ENCODE data around the gene NARS2.

NARS2 gene

GRCh38 chr11:78469896-78470295 is 104.8 kb downstream of the NARS2 start:
- peaks cover 5% of the 10 kb centered on the region in 2 experiments for H3K36me3 ChIP-seq (ENCODE audit: control insufficient read depth in 1 of 2, insufficient read depth in 2 of 2, low read depth in 1 of 2, low read length in 2 of 2)
- no peak overlapping the region for H2AK5ac ChIP-seq (ENCODE audit: low read length, severe bottlenecking)
- H2AFZ ChIP-seq (ENCODE audit: low read depth, low read length), result no peak overlapping the region
- no peak overlapping the region for H4K8ac ChIP-seq (ENCODE audit: low read length)
- H3K9me3 ChIP-seq (ENCODE audit: control insufficient read depth, low read length), result no peaks in the 10 kb centered on the region
- no peaks in the 10 kb centered on the region for H3K27me3 ChIP-seq (ENCODE audit: control insufficient read depth in 1 of 2, insufficient read depth in 1 of 2, low read length in 2 of 2)
- no peak overlapping the region for H2BK12ac ChIP-seq (ENCODE audit: low read length in 2 of 2)
- no peak overlapping the region for H3K23ac ChIP-seq (ENCODE audit: low read length in 2 of 2)
- no peak overlapping the region for H3K27ac ChIP-seq (ENCODE audit: low read length, poor library complexity, severe bottlenecking)
- no peak overlapping the region for H3K14ac ChIP-seq (ENCODE audit: low read length in 2 of 2)
- no peak for DNase-seq
- H2BK15ac ChIP-seq (ENCODE audit: low read depth, poor library complexity, severe bottlenecking), result no peak overlapping the region
- H3K4me1 ChIP-seq (ENCODE audit: control insufficient read depth, insufficient read depth, low read depth, low read length), result no peaks in the 10 kb centered on the region
- no peak overlapping the region for H3K4ac ChIP-seq (ENCODE audit: low read depth in 1 of 2, low read length in 2 of 2)
- H4K91ac ChIP-seq (ENCODE audit: low read length), result no peak overlapping the region
- H3K4me3 ChIP-seq (ENCODE audit: insufficient read depth in 1 of 2, low read depth in 1 of 2, low read length in 2 of 2), result no peak overlapping the region
- 95% methylated on average over 3 of the region's 3 CpGs for WGBS
- H3K9ac ChIP-seq (ENCODE audit: low read length), result no peak overlapping the region
- no peak overlapping the region for H2BK120ac ChIP-seq (ENCODE audit: low read depth, low read length)
- no peaks in the 10 kb centered on the region for H3K79me1 ChIP-seq (replicated peaks; ENCODE audit: low read length, poor library complexity, severe bottlenecking)
- H3K4me2 ChIP-seq (ENCODE audit: low read length, poor library complexity, severe bottlenecking), result no peak overlapping the region
- H2BK5ac ChIP-seq (ENCODE audit: low read depth, low read length, poor library complexity, severe bottlenecking), result no peak overlapping the region
- no peak overlapping the region for H3K18ac ChIP-seq (ENCODE audit: low read depth in 1 of 2, low read length in 2 of 2)

GRCh38 chr11:78467931-78468330 is 106.7 kb downstream of the NARS2 start:
- H3K4me2 ChIP-seq (ENCODE audit: low read length, poor library complexity, severe bottlenecking), result no peak overlapping the region
- peaks cover 7 to 8% of the 10 kb centered on the region in 2 experiments for H3K36me3 ChIP-seq (ENCODE audit: control insufficient read depth in 1 of 2, insufficient read depth in 2 of 2, low read depth in 1 of 2, low read length in 2 of 2)
- no peak overlapping the region for H2BK5ac ChIP-seq (ENCODE audit: low read depth, low read length, poor library complexity, severe bottlenecking)
- no peak overlapping the region for H2AFZ ChIP-seq (ENCODE audit: low read depth, low read length)
- no peak overlapping the region for H3K27ac ChIP-seq (ENCODE audit: low read length, poor library complexity, severe bottlenecking)
- H3K23ac ChIP-seq (ENCODE audit: low read length in 2 of 2), result no peak overlapping the region
- H3K14ac ChIP-seq (ENCODE audit: low read length in 2 of 2), result no peak overlapping the region
- H2AK5ac ChIP-seq (ENCODE audit: low read length, severe bottlenecking), result no peak overlapping the region
- H3K18ac ChIP-seq (ENCODE audit: low read depth in 1 of 2, low read length in 2 of 2), result no peak overlapping the region
- no peak overlapping the region for H4K8ac ChIP-seq (ENCODE audit: low read length)
- H2BK15ac ChIP-seq (ENCODE audit: low read depth, poor library complexity, severe bottlenecking), result no peak overlapping the region
- no peak overlapping the region for H2BK120ac ChIP-seq (ENCODE audit: low read depth, low read length)
- H3K4me3 ChIP-seq (ENCODE audit: insufficient read depth in 1 of 2, low read depth in 1 of 2, low read length in 2 of 2), result no peak overlapping the region
- 100% methylated on average over 2 of the region's 4 CpGs for WGBS
- H3K4me1 ChIP-seq (ENCODE audit: control insufficient read depth, insufficient read depth, low read depth, low read length), result no peaks in the 10 kb centered on the region
- H2BK12ac ChIP-seq (ENCODE audit: low read length in 2 of 2), result no peak overlapping the region
- no peak overlapping the region for H3K9ac ChIP-seq (ENCODE audit: low read length)
- no peak for DNase-seq
- H4K91ac ChIP-seq (ENCODE audit: low read length), result no peak overlapping the region
- no peaks in the 10 kb centered on the region for H3K27me3 ChIP-seq (ENCODE audit: control insufficient read depth in 1 of 2, insufficient read depth in 1 of 2, low read length in 2 of 2)
- H3K79me1 ChIP-seq (replicated peaks; ENCODE audit: low read length, poor library complexity, severe bottlenecking), result no peaks in the 10 kb centered on the region
- no peak overlapping the region for H3K4ac ChIP-seq (ENCODE audit: low read depth in 1 of 2, low read length in 2 of 2)
- H3K9me3 ChIP-seq (ENCODE audit: control insufficient read depth, low read length), result no peaks in the 10 kb centered on the region

- H2BK12ac ChIP-seq (ENCODE audit: low read length in 2 of 2), result no peak overlapping the region
- no peaks in the 10 kb centered on the region for H3K4me1 ChIP-seq (ENCODE audit: control insufficient read depth, insufficient read depth, low read depth, low read length)
- no peaks in the 10 kb centered on the region for H3K79me1 ChIP-seq (replicated peaks; ENCODE audit: low read length, poor library complexity, severe bottlenecking)
- no peak overlapping the region for H4K8ac ChIP-seq (ENCODE audit: low read length)
- no peak overlapping the region for H3K9ac ChIP-seq (ENCODE audit: low read length)
- no peak overlapping the region for H3K18ac ChIP-seq (ENCODE audit: low read depth in 1 of 2, low read length in 2 of 2)
- H3K9me3 ChIP-seq (ENCODE audit: control insufficient read depth, low read length), result no peaks in the 10 kb centered on the region
- H4K91ac ChIP-seq (ENCODE audit: low read length), result no peak overlapping the region
- H2BK120ac ChIP-seq (ENCODE audit: low read depth, low read length), result no peak overlapping the region
- H3K14ac ChIP-seq (ENCODE audit: low read length in 2 of 2), result no peak overlapping the region
- DNase-seq, result no peak
- peaks cover 7 to 8% of the 10 kb centered on the region in 2 experiments for H3K36me3 ChIP-seq (ENCODE audit: control insufficient read depth in 1 of 2, insufficient read depth in 2 of 2, low read depth in 1 of 2, low read length in 2 of 2)
- no peak overlapping the region for H3K4me2 ChIP-seq (ENCODE audit: low read length, poor library complexity, severe bottlenecking)
- H3K4me3 ChIP-seq (ENCODE audit: insufficient read depth in 1 of 2, low read depth in 1 of 2, low read length in 2 of 2), result no peak overlapping the region
- no peak overlapping the region for H2BK15ac ChIP-seq (ENCODE audit: low read depth, poor library complexity, severe bottlenecking)
- no peak overlapping the region for H3K23ac ChIP-seq (ENCODE audit: low read length in 2 of 2)
- H3K4ac ChIP-seq (ENCODE audit: low read depth in 1 of 2, low read length in 2 of 2), result no peak overlapping the region
- no peak overlapping the region for H2BK5ac ChIP-seq (ENCODE audit: low read depth, low read length, poor library complexity, severe bottlenecking)
- H3K27ac ChIP-seq (ENCODE audit: low read length, poor library complexity, severe bottlenecking), result no peak overlapping the region
- H3K27me3 ChIP-seq (ENCODE audit: control insufficient read depth in 1 of 2, insufficient read depth in 1 of 2, low read length in 2 of 2), result no peaks in the 10 kb centered on the region
- WGBS, result 100% methylated on average over 1 of the region's 2 CpGs
- no peak overlapping the region for H2AK5ac ChIP-seq (ENCODE audit: low read length, severe bottlenecking)
- no peak overlapping the region for H2AFZ ChIP-seq (ENCODE audit: low read depth, low read length)
Measured at GRCh38 chr11:78467370-78467769, 107.3 kb downstream of the NARS2 start.

GRCh38 chr11:78465169-78465942 is 109.3 kb downstream of the NARS2 start:
- DNase-seq, result no peak
- H3K18ac ChIP-seq (ENCODE audit: low read depth in 1 of 2, low read length in 2 of 2), result no peak overlapping the region
- no peak overlapping the region for H3K23ac ChIP-seq (ENCODE audit: low read length in 2 of 2)
- WGBS, result 95% methylated on average over 16 of the region's 19 CpGs
- no peaks in the 10 kb centered on the region for H3K9me3 ChIP-seq (ENCODE audit: control insufficient read depth, low read length)
- H2BK12ac ChIP-seq (ENCODE audit: low read length in 2 of 2), result no peak overlapping the region
- H3K27ac ChIP-seq (ENCODE audit: low read length, poor library complexity, severe bottlenecking), result no peak overlapping the region
- no peaks in the 10 kb centered on the region for H3K79me1 ChIP-seq (replicated peaks; ENCODE audit: low read length, poor library complexity, severe bottlenecking)
- no peak overlapping the region for H2AK5ac ChIP-seq (ENCODE audit: low read length, severe bottlenecking)
- H3K4ac ChIP-seq (ENCODE audit: low read depth in 1 of 2, low read length in 2 of 2), result no peak overlapping the region
- H4K91ac ChIP-seq (ENCODE audit: low read length), result no peak overlapping the region
- H2BK120ac ChIP-seq (ENCODE audit: low read depth, low read length), result no peak overlapping the region
- no peak overlapping the region for H3K9ac ChIP-seq (ENCODE audit: low read length)
- peaks cover 7 to 8% of the 10 kb centered on the region in 2 experiments for H3K36me3 ChIP-seq (ENCODE audit: control insufficient read depth in 1 of 2, insufficient read depth in 2 of 2, low read depth in 1 of 2, low read length in 2 of 2)
- H3K4me2 ChIP-seq (ENCODE audit: low read length, poor library complexity, severe bottlenecking), result no peak overlapping the region
- H2BK5ac ChIP-seq (ENCODE audit: low read depth, low read length, poor library complexity, severe bottlenecking), result no peak overlapping the region
- no peaks in the 10 kb centered on the region for H3K27me3 ChIP-seq (ENCODE audit: control insufficient read depth in 1 of 2, insufficient read depth in 1 of 2, low read length in 2 of 2)
- no peak overlapping the region for H2BK15ac ChIP-seq (ENCODE audit: low read depth, poor library complexity, severe bottlenecking)
- no peak overlapping the region for H4K8ac ChIP-seq (ENCODE audit: low read length)
- no peaks in the 10 kb centered on the region for H3K4me1 ChIP-seq (ENCODE audit: control insufficient read depth, insufficient read depth, low read depth, low read length)
- H3K4me3 ChIP-seq (ENCODE audit: insufficient read depth in 1 of 2, low read depth in 1 of 2, low read length in 2 of 2), result no peak overlapping the region
- no peak overlapping the region for H2AFZ ChIP-seq (ENCODE audit: low read depth, low read length)
- H3K14ac ChIP-seq (ENCODE audit: low read length in 2 of 2), result no peak overlapping the region

Data from mesenchymal stem cell (in vitro differentiated cells and primary cell).